Measurements from ENCODE around the gene INPP5E.

INPP5E gene

GRCh38 chr9:136445799-136446198 is 6.2 kb upstream of the INPP5E start:
- no peak for DNase-seq

- DNase-seq = no peak
Observed at GRCh38 chr9:136444102-136444501, 4.5 kb upstream of the INPP5E start.

- DNase-seq = no peak
Observed at GRCh38 chr9:136443687-136444086, 4.0 kb upstream of the INPP5E start.

GRCh38 chr9:136443087-136443486 is 3.4 kb upstream of the INPP5E start:
- DNase-seq = no peak

GRCh38 chr9:136442265-136442664 is 2.6 kb upstream of the INPP5E start:
- DNase-seq = no peak

- DNase-seq = no peak
Observed at GRCh38 chr9:136441681-136442245, 2.1 kb upstream of the INPP5E start.

GRCh38 chr9:136441191-136441680 is 1.6 kb upstream of the INPP5E start:
- DNase-seq = no peak

- no peak for DNase-seq
Observed at GRCh38 chr9:136438548-136439480, 831 bp downstream of the INPP5E start.

DNA sequence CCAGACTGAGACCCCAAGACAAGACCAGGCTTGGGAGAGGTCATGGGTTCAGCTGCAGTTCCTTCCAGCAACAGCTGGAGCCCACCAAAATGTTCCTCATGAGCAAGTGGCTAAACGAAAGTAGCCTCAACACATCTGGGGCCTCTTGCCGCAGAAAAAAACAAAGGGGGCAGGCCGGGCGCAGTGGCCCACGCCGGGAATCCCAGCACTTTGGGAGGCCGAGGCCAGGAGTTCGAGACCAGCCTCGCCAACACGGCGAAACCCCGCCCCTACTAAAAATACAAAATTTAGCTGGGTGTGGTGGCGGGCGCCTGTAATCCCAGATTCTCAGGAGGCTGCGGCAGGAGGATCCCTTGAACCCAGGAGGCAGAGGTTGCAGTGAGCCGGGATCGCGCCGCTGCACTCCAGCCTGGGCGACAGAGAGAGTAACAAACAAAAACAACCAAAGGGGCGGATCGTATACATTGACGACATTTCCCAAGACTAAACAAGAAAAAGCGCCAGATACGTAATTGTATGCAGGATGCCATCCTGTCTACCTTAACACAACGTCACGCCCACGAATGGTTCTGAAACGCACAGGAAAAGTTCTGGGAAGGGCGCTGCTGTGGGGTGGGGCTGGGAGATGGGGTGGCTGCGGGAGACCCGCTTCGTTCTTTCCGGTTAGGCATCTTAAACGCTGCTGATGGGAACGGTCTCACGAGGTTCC is 1.7 kb downstream of the INPP5E start:
- DNase-seq = no peak

DNA sequence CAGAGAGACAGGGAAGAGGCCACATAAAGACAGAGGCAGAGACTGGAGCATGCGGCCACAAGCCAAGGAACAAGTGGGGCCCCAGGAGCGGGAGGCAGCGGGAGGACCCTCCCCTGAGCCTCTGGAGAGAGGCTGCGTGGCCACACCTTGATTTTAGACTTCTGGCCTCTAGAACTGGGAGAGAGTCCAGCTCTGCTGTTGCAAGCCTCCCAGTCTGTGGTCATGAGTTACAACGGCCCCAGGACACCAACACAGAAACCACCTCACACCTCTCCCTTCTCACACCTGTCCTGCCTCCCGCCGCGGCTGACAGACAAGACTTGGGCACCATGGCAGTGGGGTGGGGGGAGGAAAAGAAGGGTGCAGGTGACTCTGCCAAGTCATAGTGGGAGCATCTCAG is 2.2 kb downstream of the INPP5E start:
- no peak for DNase-seq

DNA sequence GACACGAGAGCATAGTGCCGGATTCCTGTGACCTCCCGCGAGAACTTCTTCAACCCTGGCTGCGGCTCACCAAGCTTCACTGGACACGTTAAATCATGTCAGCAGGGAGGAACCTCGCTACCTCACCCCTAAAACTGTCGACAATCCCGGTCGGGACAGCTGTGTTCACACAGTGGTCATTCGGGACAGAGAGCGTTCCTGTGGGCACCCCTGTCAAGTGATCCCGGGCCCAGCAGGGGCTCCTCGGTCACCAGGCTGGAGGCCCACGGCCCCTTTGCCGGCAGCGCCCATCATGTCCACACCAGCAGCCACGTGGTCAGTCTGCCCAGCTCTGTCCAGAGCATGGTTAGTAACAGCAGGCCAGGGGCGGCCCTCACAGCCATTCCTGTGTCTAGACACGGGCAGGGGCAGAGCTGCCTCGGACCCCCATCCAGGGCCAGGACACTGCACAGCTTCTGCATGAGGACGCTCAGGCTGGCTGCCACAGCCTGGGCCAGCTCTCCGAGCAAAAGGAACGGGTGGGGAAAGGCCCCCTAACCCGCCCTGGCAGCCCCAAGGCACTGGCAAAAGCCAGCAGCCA is 3.5 kb downstream of the INPP5E start:
- no peak for DNase-seq

DNA sequence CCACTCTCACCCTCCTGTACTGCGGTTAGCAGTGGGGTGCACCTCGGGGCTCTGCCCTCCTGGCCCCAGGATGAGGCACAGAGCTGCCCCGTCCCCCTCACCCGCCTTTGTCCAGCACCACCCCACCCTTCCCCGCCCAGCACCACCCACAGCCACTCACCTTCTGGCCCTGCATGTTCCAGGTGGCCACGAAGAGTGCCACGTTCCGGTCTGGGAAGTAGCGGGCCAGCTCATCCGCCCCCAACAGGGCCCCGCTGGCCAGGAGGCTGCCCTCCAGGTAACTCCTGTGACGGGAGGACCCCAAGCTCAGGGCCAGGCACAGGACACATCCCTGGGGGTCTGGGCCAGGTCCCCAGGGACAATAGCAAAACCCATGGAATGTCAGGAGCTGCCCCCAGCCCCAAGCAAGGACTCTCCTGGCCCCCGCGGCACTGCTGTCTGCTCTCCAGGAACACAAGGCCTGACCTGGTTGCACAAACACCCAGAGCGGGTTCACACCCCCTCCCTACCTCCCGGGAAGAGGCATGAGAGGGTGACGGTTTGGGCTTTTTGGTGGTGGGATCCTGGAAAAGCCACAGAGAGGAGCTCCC is 5.0 kb downstream of the INPP5E start:
- DNase-seq = no peak

DNA sequence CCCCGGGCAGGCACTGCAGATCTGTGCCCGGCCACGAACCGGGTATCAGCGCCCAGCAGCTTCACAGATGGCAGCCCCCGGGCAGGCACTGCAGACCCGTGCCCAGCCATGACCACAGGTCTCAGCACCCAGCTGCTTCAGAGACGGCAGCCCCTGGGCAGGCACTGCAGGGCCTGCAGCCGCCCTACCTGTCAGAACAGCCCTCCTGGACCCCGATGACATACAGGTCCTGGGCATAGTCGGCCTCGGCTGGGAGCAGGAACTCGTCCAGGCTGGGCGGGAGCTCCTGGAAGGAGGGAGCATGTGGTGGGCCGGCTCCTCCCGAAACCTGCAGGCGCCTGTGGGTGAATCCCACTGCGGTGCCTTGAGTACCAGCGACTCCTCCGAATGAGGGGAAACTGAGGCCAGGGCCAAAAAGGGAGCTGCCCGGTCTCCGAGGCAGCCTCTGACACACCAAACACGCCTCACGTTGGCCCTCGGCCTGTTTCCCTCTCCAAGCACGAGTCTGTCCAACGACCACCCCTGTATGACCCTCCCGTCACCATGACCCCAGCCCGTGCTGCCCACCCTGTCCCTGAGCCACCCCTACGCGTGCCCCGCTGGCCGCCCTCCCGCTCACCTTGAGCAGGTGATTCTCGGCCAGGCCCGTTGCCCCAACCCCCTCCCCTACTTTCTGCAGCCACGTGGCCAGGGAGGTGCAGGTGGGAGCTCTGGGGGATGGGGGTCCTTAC is 5.6 kb downstream of the INPP5E start:
- no peak for DNase-seq

- no peak for DNase-seq
Observed at GRCh38 chr9:136433043-136433715, 6.5 kb downstream of the INPP5E start.

DNA sequence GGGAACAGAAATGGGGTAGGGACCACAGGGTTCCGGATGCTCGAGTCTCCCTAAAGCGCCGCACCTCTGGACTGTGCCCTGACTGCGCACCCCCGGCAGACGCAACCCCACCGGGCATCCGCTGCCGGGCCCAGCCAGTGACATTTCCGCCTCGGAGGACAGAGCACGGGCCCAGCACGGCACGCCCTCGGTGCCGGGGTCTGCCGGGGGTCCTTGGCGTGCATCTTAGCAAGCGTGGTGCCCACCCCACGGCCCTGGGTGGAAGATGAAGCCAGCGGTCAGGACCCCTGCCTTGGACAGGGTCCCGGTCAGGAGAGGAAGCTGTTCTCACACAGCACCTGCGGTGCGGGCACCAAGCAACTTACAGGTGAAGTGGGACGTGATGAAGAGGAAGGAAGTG is 7.1 kb downstream of the INPP5E start:
- no peak for DNase-seq

DNA sequence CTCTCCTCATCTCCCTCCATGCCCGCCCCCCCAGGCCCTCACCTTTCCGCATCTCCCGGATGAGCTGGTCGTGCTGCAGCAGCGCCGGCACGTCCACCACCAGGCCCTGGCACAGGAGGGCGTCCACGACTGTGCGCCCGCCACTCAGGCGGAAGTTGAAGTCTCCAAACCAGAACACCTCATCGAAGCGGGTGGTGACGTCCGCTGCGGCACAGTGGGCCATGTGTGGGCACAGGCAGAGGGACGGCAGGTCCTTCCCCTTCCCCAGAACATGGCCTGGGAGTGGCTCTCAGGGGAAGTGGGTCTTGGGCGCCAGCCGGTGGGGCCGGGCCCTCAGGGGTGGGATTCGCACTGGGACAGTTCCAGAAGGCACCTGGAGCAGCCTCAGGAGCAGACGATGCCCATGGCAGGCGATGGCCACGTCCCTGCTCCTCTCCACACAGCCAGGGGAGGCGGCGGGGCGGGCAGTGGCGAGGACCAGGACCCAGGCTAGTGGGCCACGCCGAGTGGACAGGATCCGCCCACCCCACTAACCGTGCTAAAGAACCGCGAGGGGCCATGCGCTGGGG is 7.8 kb downstream of the INPP5E start:
- DNase-seq = no peak

- no peak for DNase-seq
Observed at GRCh38 chr9:136430588-136431234, 8.9 kb downstream of the INPP5E start.

DNA sequence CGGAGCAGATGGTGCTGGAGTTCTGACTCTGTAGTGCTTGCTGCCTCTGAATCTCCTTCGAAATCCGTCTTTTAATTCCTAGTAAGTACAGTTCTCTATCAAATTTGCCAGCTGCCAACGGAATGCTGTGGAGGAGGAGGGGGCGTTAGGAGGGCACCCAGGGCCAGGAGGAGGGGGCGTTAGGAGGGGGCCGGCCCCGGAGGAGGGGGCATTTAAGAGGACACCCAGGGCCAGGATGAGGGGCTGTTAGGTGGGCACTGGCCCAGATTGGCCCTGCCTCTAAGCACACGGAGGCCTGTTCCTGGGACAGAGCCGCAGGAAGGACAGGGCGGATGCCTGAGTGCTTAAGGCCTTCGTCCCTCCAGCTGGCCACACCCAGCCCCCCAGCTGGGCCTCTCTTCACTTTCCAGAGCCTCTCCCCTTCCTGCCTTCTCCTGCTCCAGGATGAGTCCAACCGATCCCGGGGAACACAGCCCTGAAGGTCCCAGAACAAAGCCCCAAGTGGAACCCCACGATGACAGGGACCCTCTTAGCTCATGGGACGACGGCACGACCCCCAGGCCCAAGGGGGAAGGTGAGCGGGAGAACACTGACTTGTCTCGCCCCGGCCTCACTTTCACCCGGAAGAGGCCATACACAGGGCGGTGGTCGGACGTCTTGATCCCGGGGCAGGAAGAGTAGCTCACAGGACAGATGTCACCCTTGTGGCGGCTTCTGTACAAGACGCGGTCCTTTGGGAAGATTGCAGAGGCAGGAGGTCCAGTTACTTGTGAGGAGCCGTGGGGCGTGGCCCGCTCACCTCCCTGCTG is 9.8 kb downstream of the INPP5E start:
- no peak for DNase-seq

GRCh38 chr9:136429075-136429628 is 10.5 kb downstream of the INPP5E start:
- DNase-seq = no peak
